ENCODE results near the gene SPECC1L. TPM values are rescaled to one million over a fixed set of nuclear protein-coding genes. Genes with fewer than 3 reads are reported as not detected.
A peak's percentile ranks its signal among the peaks of the same experiment; 100 is the strongest.

SPECC1L gene
- total and polyA plus RNA-seq, 10 of the 15 experiments (the other 5 are each of a cell fraction or from before 2014, with no cell fraction given): 1.9 to 40.6 (median 19.1) TPM

DNA sequence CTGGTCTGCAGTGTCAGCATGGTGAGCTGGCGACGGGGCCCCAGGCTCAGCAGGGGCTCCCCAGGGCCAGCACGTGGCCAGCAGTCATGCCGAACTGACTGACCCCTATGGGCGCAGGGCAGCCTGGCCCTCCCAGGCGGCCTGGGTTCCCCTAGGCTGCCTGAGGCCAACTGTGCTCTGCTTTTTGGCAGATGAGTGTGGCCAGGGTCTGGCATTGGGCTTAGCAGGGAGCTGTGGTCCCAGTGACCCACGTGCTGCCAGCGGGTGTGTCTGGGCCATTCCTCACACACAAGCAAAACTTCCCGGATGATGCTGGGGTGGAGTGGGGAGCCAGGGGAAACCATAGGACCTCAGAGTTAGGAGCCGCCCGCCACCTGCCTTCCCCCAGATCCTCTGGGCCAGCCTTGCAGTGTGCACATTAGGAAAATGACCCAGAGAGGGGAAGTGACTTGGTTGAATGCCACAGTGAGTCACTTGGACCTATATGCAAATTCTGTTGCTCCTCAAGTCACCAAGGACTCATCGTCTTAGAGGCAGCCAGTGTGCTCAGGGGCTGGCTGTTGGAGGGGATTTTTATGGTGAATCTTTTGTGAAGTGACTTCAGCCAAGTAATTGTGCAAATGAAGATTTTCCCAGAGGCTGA lies 163.3 kb downstream of the SPECC1L start (continued):
- TF ChIP-seq, protein P1, sequence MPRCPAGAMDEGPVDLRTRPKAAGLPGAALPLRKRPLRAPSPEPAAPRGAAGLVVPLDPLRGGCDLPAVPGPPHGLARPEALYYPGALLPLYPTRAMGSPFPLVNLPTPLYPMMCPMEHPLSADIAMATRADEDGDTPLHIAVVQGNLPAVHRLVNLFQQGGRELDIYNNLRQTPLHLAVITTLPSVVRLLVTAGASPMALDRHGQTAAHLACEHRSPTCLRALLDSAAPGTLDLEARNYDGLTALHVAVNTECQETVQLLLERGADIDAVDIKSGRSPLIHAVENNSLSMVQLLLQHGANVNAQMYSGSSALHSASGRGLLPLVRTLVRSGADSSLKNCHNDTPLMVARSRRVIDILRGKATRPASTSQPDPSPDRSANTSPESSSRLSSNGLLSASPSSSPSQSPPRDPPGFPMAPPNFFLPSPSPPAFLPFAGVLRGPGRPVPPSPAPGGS (IDR thresholded peaks at IDR 0.05; ENCODE audit: borderline replicate concordance, insufficient read depth, low read depth, low read length, poor library complexity, severe bottlenecking): no peak
- no peak for TF ChIP-seq SMC3 (IDR thresholded peaks at IDR 0.05; ENCODE audit: borderline replicate concordance, low read length)
- 0 out of 2 replicates have a peak, but pooled peaks have one; percentile 35 for TF ChIP-seq SMAD5 (IDR thresholded peaks at IDR 0.05; ENCODE audit: low read depth)
- 0 out of 2 replicates have a peak, but pooled peaks have one; percentile 22 for TF ChIP-seq PAX5 (IDR thresholded peaks at IDR 0.05; ENCODE audit: borderline replicate concordance, low read depth, low read length)
- TF ChIP-seq, protein P2, sequence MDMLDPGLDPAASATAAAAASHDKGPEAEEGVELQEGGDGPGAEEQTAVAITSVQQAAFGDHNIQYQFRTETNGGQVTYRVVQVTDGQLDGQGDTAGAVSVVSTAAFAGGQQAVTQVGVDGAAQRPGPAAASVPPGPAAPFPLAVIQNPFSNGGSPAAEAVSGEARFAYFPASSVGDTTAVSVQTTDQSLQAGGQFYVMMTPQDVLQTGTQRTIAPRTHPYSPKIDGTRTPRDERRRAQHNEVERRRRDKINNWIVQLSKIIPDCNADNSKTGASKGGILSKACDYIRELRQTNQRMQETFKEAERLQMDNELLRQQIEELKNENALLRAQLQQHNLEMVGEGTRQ (IDR thresholded peaks at IDR 0.05; ENCODE audit: borderline replicate concordance, low read depth, low read length): no peak
- peak; percentile 26; the same call in 1 of the 2 replicates for TF ChIP-seq MXI1 (IDR thresholded peaks at IDR 0.05; ENCODE audit: low read depth, low read length)
- no peak for TF ChIP-seq KLF5 (IDR thresholded peaks at IDR 0.05; ENCODE audit: partially characterized antibody)
- no peak for TF ChIP-seq CHD1 (IDR thresholded peaks at IDR 0.05; ENCODE audit: low read depth, low read length)
- TF ChIP-seq ZNF217 (IDR thresholded peaks at IDR 0.05): no peak
- TF ChIP-seq, protein P3, sequence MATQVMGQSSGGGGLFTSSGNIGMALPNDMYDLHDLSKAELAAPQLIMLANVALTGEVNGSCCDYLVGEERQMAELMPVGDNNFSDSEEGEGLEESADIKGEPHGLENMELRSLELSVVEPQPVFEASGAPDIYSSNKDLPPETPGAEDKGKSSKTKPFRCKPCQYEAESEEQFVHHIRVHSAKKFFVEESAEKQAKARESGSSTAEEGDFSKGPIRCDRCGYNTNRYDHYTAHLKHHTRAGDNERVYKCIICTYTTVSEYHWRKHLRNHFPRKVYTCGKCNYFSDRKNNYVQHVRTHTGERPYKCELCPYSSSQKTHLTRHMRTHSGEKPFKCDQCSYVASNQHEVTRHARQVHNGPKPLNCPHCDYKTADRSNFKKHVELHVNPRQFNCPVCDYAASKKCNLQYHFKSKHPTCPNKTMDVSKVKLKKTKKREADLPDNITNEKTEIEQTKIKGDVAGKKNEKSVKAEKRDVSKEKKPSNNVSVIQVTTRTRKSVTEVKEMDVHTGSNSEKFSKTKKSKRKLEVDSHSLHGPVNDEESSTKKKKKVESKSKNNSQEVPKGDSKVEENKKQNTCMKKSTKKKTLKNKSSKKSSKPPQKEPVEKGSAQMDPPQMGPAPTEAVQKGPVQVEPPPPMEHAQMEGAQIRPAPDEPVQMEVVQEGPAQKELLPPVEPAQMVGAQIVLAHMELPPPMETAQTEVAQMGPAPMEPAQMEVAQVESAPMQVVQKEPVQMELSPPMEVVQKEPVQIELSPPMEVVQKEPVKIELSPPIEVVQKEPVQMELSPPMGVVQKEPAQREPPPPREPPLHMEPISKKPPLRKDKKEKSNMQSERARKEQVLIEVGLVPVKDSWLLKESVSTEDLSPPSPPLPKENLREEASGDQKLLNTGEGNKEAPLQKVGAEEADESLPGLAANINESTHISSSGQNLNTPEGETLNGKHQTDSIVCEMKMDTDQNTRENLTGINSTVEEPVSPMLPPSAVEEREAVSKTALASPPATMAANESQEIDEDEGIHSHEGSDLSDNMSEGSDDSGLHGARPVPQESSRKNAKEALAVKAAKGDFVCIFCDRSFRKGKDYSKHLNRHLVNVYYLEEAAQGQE (IDR thresholded peaks at IDR 0.05; ENCODE audit: low read depth, low read length): no peak
- no peak for TF ChIP-seq HCFC1 (IDR thresholded peaks at IDR 0.05; ENCODE audit: low read length)
- no peak; the same call in 1 of the 2 replicates for TF ChIP-seq IKZF1 (conservative IDR thresholded peaks at IDR 0.05)
- TF ChIP-seq, protein P4, sequence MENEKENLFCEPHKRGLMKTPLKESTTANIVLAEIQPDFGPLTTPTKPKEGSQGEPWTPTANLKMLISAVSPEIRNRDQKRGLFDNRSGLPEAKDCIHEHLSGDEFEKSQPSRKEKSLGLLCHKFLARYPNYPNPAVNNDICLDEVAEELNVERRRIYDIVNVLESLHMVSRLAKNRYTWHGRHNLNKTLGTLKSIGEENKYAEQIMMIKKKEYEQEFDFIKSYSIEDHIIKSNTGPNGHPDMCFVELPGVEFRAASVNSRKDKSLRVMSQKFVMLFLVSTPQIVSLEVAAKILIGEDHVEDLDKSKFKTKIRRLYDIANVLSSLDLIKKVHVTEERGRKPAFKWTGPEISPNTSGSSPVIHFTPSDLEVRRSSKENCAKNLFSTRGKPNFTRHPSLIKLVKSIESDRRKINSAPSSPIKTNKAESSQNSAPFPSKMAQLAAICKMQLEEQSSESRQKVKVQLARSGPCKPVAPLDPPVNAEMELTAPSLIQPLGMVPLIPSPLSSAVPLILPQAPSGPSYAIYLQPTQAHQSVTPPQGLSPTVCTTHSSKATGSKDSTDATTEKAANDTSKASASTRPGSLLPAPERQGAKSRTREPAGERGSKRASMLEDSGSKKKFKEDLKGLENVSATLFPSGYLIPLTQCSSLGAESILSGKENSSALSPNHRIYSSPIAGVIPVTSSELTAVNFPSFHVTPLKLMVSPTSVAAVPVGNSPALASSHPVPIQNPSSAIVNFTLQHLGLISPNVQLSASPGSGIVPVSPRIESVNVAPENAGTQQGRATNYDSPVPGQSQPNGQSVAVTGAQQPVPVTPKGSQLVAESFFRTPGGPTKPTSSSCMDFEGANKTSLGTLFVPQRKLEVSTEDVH (IDR thresholded peaks at IDR 0.05; ENCODE audit: low read depth, partially characterized antibody): no peak
- no peak for TF ChIP-seq RCOR1 (conservative IDR thresholded peaks at IDR 0.05; ENCODE audit: low read depth, low read length)
- TF ChIP-seq SRF (IDR thresholded peaks at IDR 0.05; ENCODE audit: low read depth in 2 of 2, low read length in 2 of 2): no peak
- peak; percentile 92 for TF ChIP-seq POLR2A (IDR thresholded peaks at IDR 0.05; ENCODE audit: low read depth, low read length)
- TF ChIP-seq ZBED1 (IDR thresholded peaks at IDR 0.05; ENCODE audit: borderline replicate concordance): no peak
